Kidney epithelial cell (primary cell): ENCODE data around the gene DNAJB7. TPM values are rescaled to one million over a fixed set of nuclear protein-coding genes. Genes with fewer than 3 reads are reported as not detected.

Experiments used
- DNase-seq: peaks from one replicate; pipeline ENCODE4 v3.0.0-alpha.2; 2010; ENCODE audit warnings: low read depth
- H3K27me3 ChIP-seq: 2 replicates; pipeline ENCODE4 v1.6.0; 2011; ENCODE audit warnings: low read length; ENCODE audit not compliant: control insufficient read depth, insufficient read depth
- H3K36me3 ChIP-seq: 2 replicates; pipeline ENCODE4 v1.5.1; 2011; ENCODE audit warnings: low read length; ENCODE audit not compliant: control insufficient read depth, insufficient read depth
- H3K4me3 ChIP-seq: 2 replicates; pipeline ENCODE4 v1.5.1; 2011; ENCODE audit warnings: low read depth, mild to moderate bottlenecking, control low read depth, low read length
- CTCF ChIP-seq: IDR thresholded peaks from 2 replicates; pipeline ENCODE4 v1.5.1; 2011; ENCODE audit warnings: mild to moderate bottlenecking, moderate library complexity, low read length, control low read depth, inconsistent platforms; ENCODE audit not compliant: insufficient read depth, poor library complexity, severe bottlenecking
- total RNA-seq: library from RNA; depleted of rRNA; stranded (reverse); fragments of >200 nt; gene quantifications from 2 replicates; pipeline ENCODE4 v1.2.3, GENCODE V29; 2015

Gene DNAJB7
- total RNA-seq, 1 donor from 2014 or later, result not detected

GRCh38 chr22:40818747-40819598, 42.9 kb downstream of the DNAJB7 start, which contains the start of gene SLC25A17:
TSS of gene SLC25A17 (minus strand) at chr22:40819346. CDS start at chr22:40819248, 98 bp downstream.
- Histone ChIP-seq H3K4me3 (peak within 1 kb of the TSS; percentile 93), H3K36me3 (no peaks in the 10 kb centered on the region), H3K27me3 (no peaks in the 10 kb centered on the region)
- peak; percentile 34 for TF ChIP-seq CTCF
- DNase-seq, result peak; percentile 35

GRCh38 chr22:40818192-40818746, 43.6 kb downstream of the DNAJB7 start:
- TF ChIP-seq CTCF, result no peak
- H3K27me3 ChIP-seq, result no peaks in the 10 kb centered on the region
- no peak for DNase-seq
- peak overlapping the region; percentile 93 for H3K4me3 ChIP-seq
- no peaks in the 10 kb centered on the region for H3K36me3 ChIP-seq

- Histone ChIP-seq H3K27me3 (no peaks in the 10 kb centered on the region), H3K36me3 (no peaks in the 10 kb centered on the region), H3K4me3 (no peak overlapping the region)
- no peak for TF ChIP-seq CTCF
- no peak for DNase-seq
These were observed 44.2 kb downstream of the DNAJB7 start for GRCh38 chr22:40817737-40818136.

GRCh38 chr22:40813912-40814315, 48.0 kb downstream of the DNAJB7 start:
- Histone ChIP-seq H3K27me3 (no peaks in the 10 kb centered on the region), H3K36me3 (no peaks in the 10 kb centered on the region), H3K4me3 (no peak overlapping the region)
- DNase-seq, result no peak
- TF ChIP-seq CTCF, result no peak

Other genes with a start within 250 kb of the DNAJB7 start
- 53.0 and 57.1 TPM in 2 replicates for gene MRTFA, start 225.4 kb downstream of the DNAJB7 start, total RNA-seq
- gene MCHR1, start 182.6 kb downstream of the DNAJB7 start, total RNA-seq, result 0.63 and 1.7 TPM in 2 replicates
- 16.2 and 21.6 TPM in 2 replicates for gene SLC25A17, start 42.8 kb downstream of the DNAJB7 start, total RNA-seq
- 160 and 163 TPM in 2 replicates for gene ST13, start 5.5 kb downstream of the DNAJB7 start, total RNA-seq
- gene XPNPEP3, start 5.0 kb downstream of the DNAJB7 start, total RNA-seq, result 14.9 and 16.1 TPM in 2 replicates
- 47.8 and 51.0 TPM in 2 replicates for gene RBX1, start 89.3 kb upstream of the DNAJB7 start, total RNA-seq
- 37.4 and 58.2 TPM in 2 replicates for gene EP300, start 230.5 kb upstream of the DNAJB7 start, total RNA-seq